ENCODE results near the gene HOOK1. TPM values are rescaled to one million over a fixed set of nuclear protein-coding genes. Genes with fewer than 3 reads are reported as not detected.

HOOK1 gene
- total RNA-seq, 4 donors from 2014 or later = 0.40 to 2.0 (median 0.47) TPM; not detected in 1

GRCh38 chr1:59819566-59820438, 5.1 kb downstream of the HOOK1 start:
- no peak for ATAC-seq
- Histone ChIP-seq H3K36me3 (no peaks in the 10 kb centered on the region), H3K4me3 (no peak overlapping the region), H3K27ac (no peak overlapping the region), H3K4me1 (peaks cover 0 to 8% (median under 1%) of the 10 kb centered on the region in 3 donors), H3K9me3 (no peaks in the 10 kb centered on the region), H3K27me3 (peaks cover 12% of the 10 kb centered on the region)
- TF ChIP-seq POLR2A (IDR thresholded peaks at IDR 0.05) = no peak
- TF ChIP-seq POLR2AphosphoS5 (IDR thresholded peaks at IDR 0.05) = no peak
- TF ChIP-seq EP300 (IDR thresholded peaks at IDR 0.05) = no peak
- TF ChIP-seq CTCF (IDR thresholded peaks at IDR 0.05) = no peak

- no peak overlapping the region for H3K27ac ChIP-seq
- H3K4me1 ChIP-seq = no peaks in the 10 kb centered on the region
- TF ChIP-seq POLR2A (IDR thresholded peaks at IDR 0.05) (no peak), CTCF (IDR thresholded peaks at IDR 0.05) (no peak), POLR2AphosphoS5 (IDR thresholded peaks at IDR 0.05) (no peak), EP300 (IDR thresholded peaks at IDR 0.05) (no peak)
- no peaks in the 10 kb centered on the region for H3K27me3 ChIP-seq
- H3K9me3 ChIP-seq = no peaks in the 10 kb centered on the region
- 80 to 83% methylated on average over 3 to 4 of the region's 4 CpGs for WGBS, 2 donors (ENCODE audit: low coverage in 1 of 2)
- H3K36me3 ChIP-seq = no peaks in the 10 kb centered on the region
- no peak overlapping the region for H3K4me3 ChIP-seq
- ATAC-seq = no peak
These were observed 12.4 kb downstream of the HOOK1 start for GRCh38 chr1:59827055-59827643.

GRCh38 chr1:59828160-59828559, 13.4 kb downstream of the HOOK1 start:
- ATAC-seq = no peak
- Histone ChIP-seq H3K27ac (no peak overlapping the region), H3K4me3 (no peak overlapping the region), H3K9me3 (no peaks in the 10 kb centered on the region), H3K4me1 (no peaks in the 10 kb centered on the region), H3K27me3 (no peaks in the 10 kb centered on the region), H3K36me3 (no peaks in the 10 kb centered on the region)
- 91 to 100% methylated on average over 1 of the region's 1 CpG for WGBS, 2 donors (ENCODE audit: low coverage in 1 of 2)
- TF ChIP-seq POLR2A (IDR thresholded peaks at IDR 0.05) = no peak
- no peak for TF ChIP-seq CTCF (IDR thresholded peaks at IDR 0.05)
- no peak for TF ChIP-seq EP300 (IDR thresholded peaks at IDR 0.05)
- no peak for TF ChIP-seq POLR2AphosphoS5 (IDR thresholded peaks at IDR 0.05)

- WGBS, 2 donors (ENCODE audit: low coverage in 1 of 2) = 39% methylated on average over 2 of the region's 2 CpGs; no CpG with 5 or more reads in 1 of the 2 donors
- H3K4me3 ChIP-seq = no peak overlapping the region
- H3K27ac ChIP-seq = no peak overlapping the region
- H3K4me1 ChIP-seq = no peaks in the 10 kb centered on the region
- no peaks in the 10 kb centered on the region for H3K9me3 ChIP-seq
- no peaks in the 10 kb centered on the region for H3K36me3 ChIP-seq
- no peak for ATAC-seq
- TF ChIP-seq POLR2AphosphoS5 (IDR thresholded peaks at IDR 0.05) = no peak
- no peak for TF ChIP-seq EP300 (IDR thresholded peaks at IDR 0.05)
- TF ChIP-seq CTCF (IDR thresholded peaks at IDR 0.05) = no peak
- TF ChIP-seq POLR2A (IDR thresholded peaks at IDR 0.05) = no peak
- H3K27me3 ChIP-seq = no peaks in the 10 kb centered on the region
These were observed 16.8 kb downstream of the HOOK1 start for GRCh38 chr1:59831529-59831928.

- no peaks in the 10 kb centered on the region for H3K36me3 ChIP-seq
- 78 to 96% methylated on average over 2 of the region's 2 CpGs for WGBS, 2 donors (ENCODE audit: low coverage in 1 of 2)
- H3K4me3 ChIP-seq = no peak overlapping the region
- H3K27ac ChIP-seq = no peak overlapping the region
- H3K27me3 ChIP-seq = no peaks in the 10 kb centered on the region
- H3K9me3 ChIP-seq = no peaks in the 10 kb centered on the region
- H3K4me1 ChIP-seq = no peaks in the 10 kb centered on the region
- ATAC-seq = no peak
- TF ChIP-seq POLR2A (IDR thresholded peaks at IDR 0.05) = no peak
- TF ChIP-seq POLR2AphosphoS5 (IDR thresholded peaks at IDR 0.05) = no peak
- no peak for TF ChIP-seq CTCF (IDR thresholded peaks at IDR 0.05)
- TF ChIP-seq EP300 (IDR thresholded peaks at IDR 0.05) = no peak
These were observed 18.3 kb downstream of the HOOK1 start for GRCh38 chr1:59833022-59833421.

Measured in gastroesophageal sphincter (tissue), 4 donors.